Hepatocyte (in vitro differentiated cells): ENCODE data around the gene ARSJ.

ENCODE experiments used
- CTCF ChIP-seq: fragments of 200-600 bp; sonication (generic); IDR thresholded peaks from 2 replicates; pipeline ENCODE4 v1.5.1; 2016; ENCODE audit warnings: antibody characterized with exemption, mild to moderate bottlenecking; ENCODE audit not compliant: poor library complexity
- EZH2 ChIP-seq: fragments of 200-600 bp; sonication (generic); IDR thresholded peaks from 2 replicates; pipeline ENCODE4 v1.6.1; 2016; ENCODE audit warnings: antibody characterized with exemption, mild to moderate bottlenecking, borderline replicate concordance

GRCh38 chr4:113869743-113870375 lies 109.6 kb downstream of the ARSJ start:
- no peak for TF ChIP-seq CTCF
- TF ChIP-seq EZH2: no peak
